ENCODE data around the gene IGSF21.
"Not testable (repeated sequence)": the region's sequence is repeated elsewhere in the genome, so short reads cannot be mapped to it uniquely, and the experiment has no call there.

Gene IGSF21

GRCh38 chr1:18147672-18148071 is 40.1 kb downstream of the IGSF21 start:
- DNase-seq = no peak

GRCh38 chr1:18148461-18148860 is 40.9 kb downstream of the IGSF21 start:
- DNase-seq = no peak

GRCh38 chr1:18149027-18149641 is 41.5 kb downstream of the IGSF21 start:
- no peak for DNase-seq

GRCh38 chr1:18151436-18152122 is 44.0 kb downstream of the IGSF21 start:
- no peak for DNase-seq

GRCh38 chr1:18154430-18155194 is 47.0 kb downstream of the IGSF21 start:
- DNase-seq = no peak

- DNase-seq = no peak
These were observed 48.3 kb downstream of the IGSF21 start for GRCh38 chr1:18155881-18156385.

GRCh38 chr1:18157352-18157751 is 49.8 kb downstream of the IGSF21 start:
- DNase-seq = no peak

- DNase-seq = no peak
These were observed 50.4 kb downstream of the IGSF21 start for GRCh38 chr1:18157968-18158367.

GRCh38 chr1:18158714-18159113 is 51.1 kb downstream of the IGSF21 start:
- DNase-seq = no peak

GRCh38 chr1:18160290-18160942 is 52.8 kb downstream of the IGSF21 start:
- DNase-seq = no peak

- DNase-seq = no peak
These were observed 54.1 kb downstream of the IGSF21 start for GRCh38 chr1:18161690-18162089.

GRCh38 chr1:18165640-18166039 is 58.0 kb downstream of the IGSF21 start:
- not testable (repeated sequence) for DNase-seq

- no peak for DNase-seq
These were observed 58.7 kb downstream of the IGSF21 start for GRCh38 chr1:18166341-18166740.

GRCh38 chr1:18166929-18167328 is 59.3 kb downstream of the IGSF21 start:
- no peak for DNase-seq

GRCh38 chr1:18170444-18170843 is 62.8 kb downstream of the IGSF21 start:
- DNase-seq = no peak

GRCh38 chr1:18174037-18174436 is 66.4 kb downstream of the IGSF21 start:
- DNase-seq = no peak

- DNase-seq = no peak
These were observed 67.5 kb downstream of the IGSF21 start for GRCh38 chr1:18175051-18175450.

GRCh38 chr1:18175530-18176377 is 68.2 kb downstream of the IGSF21 start:
- DNase-seq = no peak

- no peak for DNase-seq
These were observed 69.0 kb downstream of the IGSF21 start for GRCh38 chr1:18176619-18177018.

GRCh38 chr1:18178111-18178510 is 70.5 kb downstream of the IGSF21 start:
- no peak for DNase-seq

GRCh38 chr1:18179009-18179408 is 71.4 kb downstream of the IGSF21 start:
- DNase-seq = no peak

All from T-helper 2 cell (primary cell).